SJCRH30 (cell line): ENCODE results near the gene RAD23B. TPM values are rescaled to one million over a fixed set of nuclear protein-coding genes. Genes with fewer than 3 reads are reported as not detected.
A peak's percentile ranks its signal among the peaks of the same experiment; 100 is the strongest.
"Not testable (repeated sequence)": the region's sequence is repeated elsewhere in the genome, so short reads cannot be mapped to it uniquely, and the experiment has no call there.

Source experiments
- DNase-seq, 2 experiments: peaks; one replicate each; pipeline ENCODE4 v3.0.0-alpha.2; 2015 to 2020
- H3K27ac ChIP-seq: fragments of 250-450 bp; sonication (Bioruptor Pico); 2 replicates; pipeline ENCODE4 v1.5.1; 2020; ENCODE audit warnings: mild to moderate bottlenecking, moderate library complexity
- H3K27me3 ChIP-seq: fragments of 250-450 bp; sonication (Bioruptor Pico); 2 replicates; pipeline ENCODE4 v1.5.1; 2020; ENCODE audit warnings: mild to moderate bottlenecking, moderate library complexity
- H3K36me3 ChIP-seq: fragments of 250-450 bp; sonication (Bioruptor Pico); 2 replicates; pipeline ENCODE4 v1.5.1; 2020; ENCODE audit warnings: mild to moderate bottlenecking, moderate library complexity
- H3K4me1 ChIP-seq: fragments of 250-450 bp; sonication (Bioruptor Pico); 2 replicates; pipeline ENCODE4 v1.5.1; 2020; ENCODE audit warnings: mild to moderate bottlenecking, moderate library complexity
- H3K4me3 ChIP-seq: fragments of 250-450 bp; sonication (Bioruptor Pico); 2 replicates; pipeline ENCODE4 v1.5.1; 2020; ENCODE audit warnings: mild to moderate bottlenecking, moderate library complexity
- H3K9me3 ChIP-seq: fragments of 250-450 bp; sonication (Bioruptor Pico); replicated peaks from 2 replicates; pipeline ENCODE4 v1.5.1; 2020; ENCODE audit warnings: mild to moderate bottlenecking, moderate library complexity
- total RNA-seq: library from RNA; depleted of rRNA; stranded (reverse); fragments of >200 nt; shearing (Covaris generic); gene quantifications from 2 replicates; pipeline ENCODE4 v1.2.3, GENCODE V29; 2014

Gene RAD23B
- total RNA-seq, 1 experiment from 2014 or later, result 146 TPM

- Histone ChIP-seq H3K4me3 (no peak overlapping the region), H3K36me3 (no peaks in the 10 kb centered on the region), H3K27ac (no peak overlapping the region), H3K27me3 (no peaks in the 10 kb centered on the region), H3K9me3 (no peaks in the 10 kb centered on the region), H3K4me1 (peaks cover 8% of the 10 kb centered on the region)
- DNase-seq, result no peak
Measured at GRCh38 chr9:107258919-107259318, 24.2 kb upstream of the RAD23B start.

DNA sequence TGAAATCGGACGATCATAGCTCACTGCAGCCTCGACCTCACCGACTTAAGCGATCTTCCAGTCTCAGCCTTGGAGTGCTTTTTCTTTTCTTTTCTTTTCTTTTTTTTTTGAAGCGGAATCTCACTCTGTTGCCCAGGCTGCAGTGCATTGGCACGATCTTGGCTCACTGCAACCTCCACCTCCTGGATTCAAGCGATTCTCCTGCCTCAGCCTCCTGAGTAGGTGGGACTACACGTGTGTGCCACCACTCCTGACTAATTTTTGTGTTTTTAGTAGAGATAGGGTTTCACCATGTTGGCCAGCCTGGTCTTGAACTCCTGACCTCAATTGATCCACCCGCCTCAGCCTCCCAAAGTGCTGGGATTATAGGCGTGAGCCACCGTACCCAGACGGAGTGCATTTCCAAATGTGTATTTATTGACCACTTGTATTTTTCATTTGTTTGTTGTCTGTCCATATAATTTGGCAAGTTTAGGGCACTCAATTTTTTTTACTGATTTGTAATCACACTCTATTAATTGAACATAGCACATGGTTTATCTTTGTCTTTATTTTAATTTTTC is 23.2 kb upstream of the RAD23B start:
- H3K27me3 ChIP-seq, DNase-seq, H3K4me3 ChIP-seq, H3K27ac ChIP-seq, H3K36me3 ChIP-seq, H3K9me3 ChIP-seq, H3K4me1 ChIP-seq: not testable (repeated sequence)

DNA sequence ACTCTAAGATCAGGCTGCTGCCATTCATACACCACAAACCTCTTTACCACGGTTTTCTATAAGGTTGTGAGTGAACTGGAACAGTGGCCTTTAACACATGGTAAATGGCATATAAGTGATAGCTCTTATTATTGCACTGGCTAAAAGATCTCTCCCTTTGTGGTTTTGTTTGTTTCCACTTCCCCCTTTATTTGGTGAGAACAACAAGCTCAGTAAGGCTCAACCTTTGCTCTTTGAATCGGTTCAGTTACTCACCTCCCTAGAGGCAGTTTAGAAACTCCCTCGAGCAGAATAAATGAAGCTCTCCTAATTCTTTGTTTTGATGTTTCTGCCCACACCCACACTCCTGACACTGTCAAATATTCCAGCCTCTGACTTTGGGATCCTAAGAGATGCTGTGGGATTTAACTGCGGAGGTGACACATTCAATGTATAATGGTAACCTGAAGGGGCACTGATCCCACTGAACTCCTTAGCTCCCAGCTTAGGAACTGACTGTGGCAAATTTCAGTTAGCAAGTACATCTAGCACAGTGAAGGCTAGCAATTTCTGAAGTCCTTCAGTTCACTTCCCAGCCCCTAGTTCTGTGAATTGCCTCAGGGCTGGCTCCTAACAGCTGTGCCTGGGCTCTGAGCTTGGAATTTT is 22.5 kb upstream of the RAD23B start:
- Histone ChIP-seq H3K4me3 (no peak overlapping the region), H3K27ac (no peak overlapping the region)
- peak; percentile 39 to 65 for DNase-seq

GRCh38 chr9:107261106-107261505 is 22.0 kb upstream of the RAD23B start:
- Histone ChIP-seq H3K4me3 (no peak overlapping the region), H3K4me1 (peaks cover 8% of the 10 kb centered on the region)
- no peak for DNase-seq

More for the DNA sequence above, 22.5 kb upstream of the RAD23B start:
- H3K36me3 ChIP-seq, result no peaks in the 10 kb centered on the region
- H3K9me3 ChIP-seq, result no peaks in the 10 kb centered on the region
- H3K27me3 ChIP-seq, result no peaks in the 10 kb centered on the region
- H3K4me1 ChIP-seq, result peaks cover 8% of the 10 kb centered on the region

GRCh38 chr9:107263289-107263688 is 19.8 kb upstream of the RAD23B start:
- no peaks in the 10 kb centered on the region for H3K36me3 ChIP-seq
- H3K27ac ChIP-seq, result no peak overlapping the region
- no peak overlapping the region for H3K4me3 ChIP-seq
- H3K27me3 ChIP-seq, result no peaks in the 10 kb centered on the region
- peaks cover 8% of the 10 kb centered on the region for H3K4me1 ChIP-seq
- no peak for DNase-seq
- H3K9me3 ChIP-seq, result no peaks in the 10 kb centered on the region; the same call in 1 of the 2 replicates

More at GRCh38 chr9:107261106-107261505, 22.0 kb upstream of the RAD23B start:
- H3K36me3 ChIP-seq, result no peaks in the 10 kb centered on the region
- no peaks in the 10 kb centered on the region for H3K27me3 ChIP-seq
- H3K27ac ChIP-seq, result no peak overlapping the region
- no peaks in the 10 kb centered on the region for H3K9me3 ChIP-seq

DNA sequence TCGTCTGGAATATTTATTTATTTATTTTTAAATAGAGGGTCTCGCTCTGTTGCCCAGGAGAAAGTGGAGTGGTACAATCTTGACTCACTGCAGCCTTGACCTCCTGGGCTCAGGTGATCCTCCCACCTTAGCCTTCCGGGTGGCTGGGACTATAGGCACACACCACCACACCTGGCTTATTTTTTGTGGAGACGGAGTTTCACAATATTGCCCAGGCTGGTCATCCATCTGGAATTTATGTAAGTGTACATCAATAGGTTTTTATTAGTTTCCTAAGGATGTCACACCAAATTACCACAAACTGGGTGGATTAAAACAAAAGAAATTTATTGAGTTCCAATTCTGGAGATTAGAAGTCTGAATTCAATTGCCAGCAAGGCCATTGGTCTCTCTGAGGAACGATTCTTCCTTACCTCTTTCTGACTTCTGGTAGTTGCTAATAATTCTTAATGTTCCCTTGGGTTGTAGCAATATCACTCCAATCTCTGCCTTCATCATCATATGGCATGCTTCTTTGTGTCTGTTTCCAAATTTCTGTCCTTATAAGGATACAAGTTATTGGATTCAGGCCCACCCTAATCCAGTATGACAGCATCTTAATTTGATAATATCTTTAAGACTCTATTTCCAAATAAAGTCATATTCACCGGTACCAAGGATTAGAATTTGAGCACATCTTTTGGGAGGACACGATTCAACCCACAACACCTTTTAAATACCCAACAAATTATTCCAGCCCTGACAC is 16.3 kb upstream of the RAD23B start:
- DNase-seq, result no peak
- H3K4me3 ChIP-seq, result no peak overlapping the region

DNA sequence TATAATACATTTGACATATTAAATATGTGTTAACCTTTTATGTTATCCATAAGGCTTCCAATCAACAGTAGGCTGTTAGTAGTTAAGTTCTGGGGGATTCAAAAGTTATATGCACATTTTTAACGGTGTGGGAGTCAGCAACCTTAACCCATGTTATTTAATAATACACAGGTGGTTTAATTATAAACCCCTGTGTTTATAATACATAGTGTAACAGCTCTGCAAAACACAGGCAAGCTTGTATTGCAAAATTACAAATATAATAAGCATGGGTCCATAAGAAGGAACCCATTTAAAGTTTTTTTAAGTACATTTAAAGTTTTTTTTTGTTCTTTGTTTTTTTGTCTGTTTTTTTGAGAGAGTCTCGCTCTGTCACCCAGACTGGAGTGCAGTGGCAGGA is 14.5 kb upstream of the RAD23B start:
- H3K4me1 ChIP-seq, result peaks cover under 1% of the 10 kb centered on the region
- H3K27me3 ChIP-seq, result no peaks in the 10 kb centered on the region
- no peak overlapping the region for H3K4me3 ChIP-seq
- no peak overlapping the region for H3K27ac ChIP-seq
- H3K9me3 ChIP-seq, result no peaks in the 10 kb centered on the region; the same call in 1 of the 2 replicates
- DNase-seq, result no peak
- H3K36me3 ChIP-seq, result no peaks in the 10 kb centered on the region

More for the DNA sequence above, 16.3 kb upstream of the RAD23B start:
- H3K9me3 ChIP-seq, result no peaks in the 10 kb centered on the region; the same call in 1 of the 2 replicates
- H3K36me3 ChIP-seq, result no peaks in the 10 kb centered on the region
- no peaks in the 10 kb centered on the region for H3K4me1 ChIP-seq
- no peaks in the 10 kb centered on the region for H3K27me3 ChIP-seq
- H3K27ac ChIP-seq, result no peak overlapping the region

DNA sequence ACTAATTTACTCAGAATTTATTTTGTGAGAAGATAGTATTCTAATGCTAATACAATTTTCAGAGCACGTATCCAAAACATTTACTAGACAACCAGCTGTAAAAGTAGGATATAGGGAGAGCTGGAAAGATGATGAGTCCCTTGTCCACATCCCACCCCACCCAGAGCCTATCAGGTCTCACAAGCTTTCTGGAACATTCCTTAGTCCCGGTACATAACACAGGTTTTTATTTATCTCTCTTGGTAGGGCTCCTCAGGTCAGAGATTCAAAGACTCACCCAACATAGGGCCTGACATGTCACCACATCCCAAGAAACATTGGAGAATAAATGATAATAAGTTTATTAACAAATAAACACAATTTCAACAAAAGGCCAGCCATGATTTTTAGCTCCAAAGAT is 13.8 kb upstream of the RAD23B start:
- Histone ChIP-seq H3K36me3 (no peaks in the 10 kb centered on the region), H3K4me3 (no peak overlapping the region), H3K9me3 (no peaks in the 10 kb centered on the region; the same call in 1 of the 2 replicates), H3K27ac (no peak overlapping the region), H3K27me3 (no peaks in the 10 kb centered on the region), H3K4me1 (peaks cover 8% of the 10 kb centered on the region)
- no peak for DNase-seq

DNA sequence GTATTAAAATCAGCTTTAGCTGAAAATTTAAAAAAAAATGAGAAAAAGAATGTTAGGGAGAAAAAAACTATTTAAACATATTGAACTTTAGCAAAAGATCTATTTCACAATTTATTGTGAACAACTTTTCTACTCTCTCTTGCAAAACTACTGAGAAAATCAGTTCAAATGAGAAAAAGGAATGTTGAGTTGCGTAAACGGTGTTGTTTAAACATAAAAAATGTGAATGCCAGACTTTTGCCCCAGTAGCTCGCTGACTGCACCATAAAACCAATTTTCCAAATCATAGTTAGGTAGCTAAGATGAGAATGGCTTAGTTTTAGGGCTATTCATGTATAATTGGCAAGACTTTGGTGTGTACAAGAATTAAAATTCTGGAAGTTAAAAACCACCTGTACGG is 13.4 kb upstream of the RAD23B start:
- Histone ChIP-seq H3K27me3 (no peaks in the 10 kb centered on the region), H3K9me3 (no peaks in the 10 kb centered on the region; the same call in 1 of the 2 replicates), H3K27ac (no peak overlapping the region), H3K4me1 (peaks cover 12% of the 10 kb centered on the region), H3K36me3 (no peaks in the 10 kb centered on the region), H3K4me3 (no peak overlapping the region)
- no peak for DNase-seq

DNA sequence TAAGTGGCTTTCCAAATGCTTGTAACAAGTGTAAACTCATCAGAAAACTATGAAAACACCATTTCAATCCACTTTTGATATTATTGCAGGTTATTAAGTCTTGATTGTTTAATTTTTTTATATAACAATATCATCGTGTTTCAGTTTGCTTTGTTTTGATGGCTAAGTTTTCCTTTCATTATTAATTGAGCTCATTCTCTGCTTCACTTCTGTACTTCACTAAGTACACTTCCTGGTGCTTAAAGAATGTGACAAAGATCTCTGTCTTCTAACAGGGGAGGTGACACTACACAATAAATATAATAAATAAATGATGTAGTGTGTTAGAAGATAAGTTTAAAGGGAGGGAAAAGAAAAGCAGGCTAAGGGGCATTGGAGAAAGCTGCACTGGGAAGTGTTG is 13.0 kb upstream of the RAD23B start:
- H3K27me3 ChIP-seq, result no peaks in the 10 kb centered on the region
- H3K4me3 ChIP-seq, result no peak overlapping the region
- DNase-seq, result no peak

GRCh38 chr9:107270580-107270979 is 12.5 kb upstream of the RAD23B start:
- no peaks in the 10 kb centered on the region for H3K27me3 ChIP-seq
- no peaks in the 10 kb centered on the region for H3K36me3 ChIP-seq
- H3K27ac ChIP-seq, result no peak overlapping the region
- no peak for DNase-seq
- peaks cover 21% of the 10 kb centered on the region for H3K4me1 ChIP-seq
- no peaks in the 10 kb centered on the region; the same call in 1 of the 2 replicates for H3K9me3 ChIP-seq
- no peak overlapping the region for H3K4me3 ChIP-seq

More for the DNA sequence above, 13.0 kb upstream of the RAD23B start:
- Histone ChIP-seq H3K9me3 (no peaks in the 10 kb centered on the region; the same call in 1 of the 2 replicates), H3K4me1 (peaks cover 16% of the 10 kb centered on the region), H3K27ac (no peak overlapping the region), H3K36me3 (no peaks in the 10 kb centered on the region)

GRCh38 chr9:107273634-107274033 is 9.4 kb upstream of the RAD23B start:
- no peak overlapping the region for H3K4me3 ChIP-seq
- no peaks in the 10 kb centered on the region for H3K36me3 ChIP-seq
- H3K27ac ChIP-seq, result peak overlapping the region; percentile 57; the same call in 1 of the 2 replicates
- H3K9me3 ChIP-seq, result no peaks in the 10 kb centered on the region
- no peak for DNase-seq
- H3K4me1 ChIP-seq, result peaks cover 35% of the 10 kb centered on the region
- H3K27me3 ChIP-seq, result no peaks in the 10 kb centered on the region

GRCh38 chr9:107274096-107274495 is 9.0 kb upstream of the RAD23B start:
- DNase-seq, result no peak
- peaks cover 35% of the 10 kb centered on the region for H3K4me1 ChIP-seq
- no peak overlapping the region for H3K4me3 ChIP-seq
- H3K27ac ChIP-seq, result peak overlapping the region; percentile 57
- H3K9me3 ChIP-seq, result no peaks in the 10 kb centered on the region
- no peaks in the 10 kb centered on the region for H3K27me3 ChIP-seq
- no peaks in the 10 kb centered on the region for H3K36me3 ChIP-seq

DNA sequence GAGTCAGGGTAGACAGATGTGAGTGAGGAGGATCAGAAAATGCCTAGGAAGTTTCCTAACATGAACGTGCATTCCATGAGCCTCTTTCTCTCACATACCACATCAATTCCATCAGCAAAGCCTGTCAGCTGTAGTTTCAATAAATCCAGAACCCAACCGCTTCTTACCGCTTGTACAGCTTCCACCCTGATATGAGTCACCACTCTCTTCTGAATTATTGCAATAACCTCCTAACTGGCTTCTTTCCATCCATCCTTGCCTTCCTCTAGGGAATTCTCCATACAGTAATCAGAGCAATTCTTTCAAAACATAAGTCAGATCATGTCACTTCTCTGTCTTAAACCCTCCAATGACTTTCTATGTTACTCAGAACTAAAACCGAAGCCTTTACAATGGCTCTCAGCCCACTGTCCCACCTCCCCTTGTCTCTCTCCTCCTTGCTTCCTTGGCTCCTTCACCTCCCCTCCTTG is 8.1 kb upstream of the RAD23B start:
- peak; percentile 64 to 66 for DNase-seq
- peak overlapping the region; percentile 57 for H3K27ac ChIP-seq
- H3K27me3 ChIP-seq, result no peaks in the 10 kb centered on the region
- H3K4me3 ChIP-seq, result no peak overlapping the region
- no peaks in the 10 kb centered on the region for H3K9me3 ChIP-seq
- peaks cover 35% of the 10 kb centered on the region for H3K4me1 ChIP-seq
- H3K36me3 ChIP-seq, result no peaks in the 10 kb centered on the region

DNA sequence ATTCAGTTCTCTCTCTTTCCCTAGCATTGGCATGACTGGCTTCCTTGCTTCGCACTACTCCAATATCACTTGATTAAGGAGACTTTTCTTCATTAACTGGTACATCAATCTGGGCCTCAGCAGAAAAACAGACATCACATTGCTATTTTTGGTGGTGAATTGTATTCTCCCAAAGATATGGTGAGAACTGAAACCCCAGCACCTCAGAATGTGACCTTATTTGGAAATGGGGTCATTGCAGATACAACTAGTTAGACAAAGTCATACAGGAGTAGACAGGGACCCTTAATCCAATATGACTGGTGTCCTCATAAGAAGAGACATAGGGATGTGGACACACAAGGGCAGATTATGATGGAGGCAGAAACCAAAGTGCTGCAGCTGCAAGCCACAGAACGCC is 7.5 kb upstream of the RAD23B start:
- H3K27ac ChIP-seq, result peak overlapping the region; percentile 57
- DNase-seq, result no peak
- H3K27me3 ChIP-seq, result no peaks in the 10 kb centered on the region
- H3K9me3 ChIP-seq, result no peaks in the 10 kb centered on the region
- no peak overlapping the region for H3K4me3 ChIP-seq
- no peaks in the 10 kb centered on the region for H3K36me3 ChIP-seq
- H3K4me1 ChIP-seq, result peaks cover 35% of the 10 kb centered on the region
